ENCODE measurements around the gene TRABD2B. TPM values are rescaled to one million over a fixed set of nuclear protein-coding genes. Genes with fewer than 3 reads are reported as not detected.

Gene TRABD2B
- total RNA-seq, result 1 to 10 TPM; 2.6 to 4.3 TPM

DNA sequence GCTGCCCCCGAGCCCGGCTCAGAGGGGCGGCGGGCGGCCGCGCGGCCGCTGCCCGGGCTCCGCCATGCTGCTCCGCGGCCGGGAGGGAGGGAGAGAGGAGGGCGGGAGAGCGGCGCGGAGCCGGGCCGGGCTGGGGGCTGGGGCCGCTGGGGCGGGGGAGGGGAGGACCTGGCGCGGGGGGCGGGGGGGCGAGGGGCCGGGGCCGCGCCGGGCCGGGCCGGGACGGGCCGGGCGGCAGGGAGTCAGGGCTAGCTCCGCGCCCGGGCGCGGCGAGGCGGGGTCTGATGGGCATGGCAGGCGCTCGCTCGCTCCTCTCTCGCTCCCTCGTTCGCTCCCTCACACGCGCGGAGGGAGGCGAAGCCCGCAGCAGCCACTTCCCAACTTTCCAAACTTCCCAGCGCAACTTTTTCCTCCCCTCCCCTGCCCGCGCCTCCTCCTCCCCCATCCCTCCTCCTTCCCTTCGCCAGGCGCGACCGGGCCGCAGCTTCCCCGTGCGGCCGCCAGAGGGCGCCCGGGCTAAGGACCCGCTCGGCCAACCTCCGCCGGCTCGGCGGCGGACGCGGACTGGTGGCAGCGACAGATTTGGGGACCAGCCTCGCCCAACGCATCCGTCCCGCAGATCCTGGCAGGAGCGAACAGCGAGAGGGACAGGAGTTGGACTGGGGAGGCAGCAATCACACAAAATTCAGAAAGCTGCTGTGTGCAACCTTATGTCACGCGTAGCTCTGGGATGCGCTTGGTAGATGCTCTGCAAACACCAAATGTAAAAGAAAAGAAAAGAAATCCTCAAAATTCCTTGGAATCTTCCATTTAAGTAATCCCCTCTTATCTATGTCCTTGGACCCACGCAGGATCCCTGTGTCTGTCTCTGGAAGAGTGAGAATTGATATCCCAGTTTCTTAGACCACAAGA, at the start of gene TRABD2B:
TRABD2B (minus strand) TSS at position 97 of the 912 bp plus-strand sequence.
- Histone ChIP-seq H3K9me3 (no peaks in the 10 kb centered on the region), H3K27ac (peak within 1 kb of the TSS; percentile 72 to 89 (median 82)), H3K4me1 (peaks cover 44% of the 10 kb centered on the region), H3K4me3 (peak within 1 kb of the TSS; percentile 39 to 44), H3K27me3 (peaks cover 0 to 13% of the 10 kb centered on the region in 2 donors), H3K36me3 (replicated peaks in 1 of 2; ENCODE audit: insufficient read depth in 1 of 2, low read depth in 2 of 2) (no peaks in the 10 kb centered on the region)
- DNase-seq, result peak; percentile 75 to 86 (median 80)
- TF ChIP-seq, protein P1, sequence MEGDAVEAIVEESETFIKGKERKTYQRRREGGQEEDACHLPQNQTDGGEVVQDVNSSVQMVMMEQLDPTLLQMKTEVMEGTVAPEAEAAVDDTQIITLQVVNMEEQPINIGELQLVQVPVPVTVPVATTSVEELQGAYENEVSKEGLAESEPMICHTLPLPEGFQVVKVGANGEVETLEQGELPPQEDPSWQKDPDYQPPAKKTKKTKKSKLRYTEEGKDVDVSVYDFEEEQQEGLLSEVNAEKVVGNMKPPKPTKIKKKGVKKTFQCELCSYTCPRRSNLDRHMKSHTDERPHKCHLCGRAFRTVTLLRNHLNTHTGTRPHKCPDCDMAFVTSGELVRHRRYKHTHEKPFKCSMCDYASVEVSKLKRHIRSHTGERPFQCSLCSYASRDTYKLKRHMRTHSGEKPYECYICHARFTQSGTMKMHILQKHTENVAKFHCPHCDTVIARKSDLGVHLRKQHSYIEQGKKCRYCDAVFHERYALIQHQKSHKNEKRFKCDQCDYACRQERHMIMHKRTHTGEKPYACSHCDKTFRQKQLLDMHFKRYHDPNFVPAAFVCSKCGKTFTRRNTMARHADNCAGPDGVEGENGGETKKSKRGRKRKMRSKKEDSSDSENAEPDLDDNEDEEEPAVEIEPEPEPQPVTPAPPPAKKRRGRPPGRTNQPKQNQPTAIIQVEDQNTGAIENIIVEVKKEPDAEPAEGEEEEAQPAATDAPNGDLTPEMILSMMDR (IDR thresholded peaks at IDR 0.05), result peak; percentile 91 to 100 (median 95)
- TF ChIP-seq POLR2A (IDR thresholded peaks at IDR 0.05), result peak in 1 of 3 donors; percentile 36
- WGBS, 2 donors, result 3 to 7% methylated on average over 33 to 82 of the region's 86 CpGs
- intact Hi-C loops (cut with DNase I), result no loop called here
- ATAC-seq, result peak; percentile 81

DNA sequence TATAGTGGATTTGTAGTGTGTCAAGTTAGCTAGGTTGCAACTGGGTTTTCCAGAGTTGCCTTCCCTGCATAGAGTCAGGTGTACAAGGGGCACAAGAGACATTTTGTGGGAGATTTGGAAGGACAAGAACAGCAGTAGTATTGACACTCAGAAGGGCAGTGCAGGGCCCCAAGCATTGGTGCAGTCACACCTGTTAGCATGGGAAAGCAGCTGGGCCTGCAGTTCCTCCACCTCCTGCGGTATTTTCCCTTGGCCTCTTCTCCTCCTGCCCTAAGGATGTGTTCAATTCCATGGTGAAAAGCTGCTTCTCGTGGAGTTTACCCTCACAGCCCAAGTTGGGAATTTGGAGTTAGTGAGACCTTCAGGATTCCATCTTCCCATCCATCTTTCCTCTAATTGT, 47.1 kb upstream of the TRABD2B start:
- H3K27me3 ChIP-seq, result no peaks in the 10 kb centered on the region
- 65 to 68% methylated on average over 2 of the region's 2 CpGs for WGBS, 2 donors
- no peak overlapping the region for H3K4me3 ChIP-seq
- H3K9me3 ChIP-seq, result no peaks in the 10 kb centered on the region
- no peak for DNase-seq
- H3K27ac ChIP-seq, result no peak overlapping the region
- intact Hi-C loops (cut with DNase I), result no loop called here
- TF ChIP-seq, protein P1 (IDR thresholded peaks at IDR 0.05), result no peak
- TF ChIP-seq POLR2A (IDR thresholded peaks at IDR 0.05), result no peak
- peaks cover 9% of the 10 kb centered on the region for H3K4me1 ChIP-seq
- H3K36me3 ChIP-seq (replicated peaks in 1 of 2; ENCODE audit: insufficient read depth in 1 of 2, low read depth in 2 of 2), result no peaks in the 10 kb centered on the region
- ATAC-seq, result no peak

DNA sequence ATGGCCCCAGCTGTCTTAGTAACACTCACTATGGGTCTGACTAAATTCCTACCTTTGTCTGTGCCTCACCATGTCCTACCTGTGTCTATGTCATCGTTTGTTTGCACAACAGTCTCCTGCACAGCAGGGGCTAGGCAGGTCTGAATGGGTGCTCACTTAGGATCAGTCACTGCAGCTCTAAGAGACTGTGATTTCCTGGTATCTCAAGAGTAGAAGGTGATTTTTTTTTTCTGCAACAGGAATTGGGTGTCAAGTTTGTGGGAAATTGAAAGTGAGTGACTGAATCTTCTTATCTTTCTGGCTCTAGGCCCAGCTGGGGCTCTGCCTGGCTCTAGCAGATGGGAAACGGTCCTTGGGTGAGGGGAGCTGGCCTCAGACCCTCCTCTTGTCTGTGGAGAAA, 46.4 kb upstream of the TRABD2B start:
- no peak overlapping the region for H3K27ac ChIP-seq
- intact Hi-C loops (cut with DNase I), result no loop called here
- H3K27me3 ChIP-seq, result no peaks in the 10 kb centered on the region
- DNase-seq (no peak), ATAC-seq (no peak)
- peaks cover 10% of the 10 kb centered on the region for H3K4me1 ChIP-seq
- WGBS, 2 donors, result 17 to 24% methylated on average over 2 of the region's 2 CpGs
- no peak overlapping the region for H3K4me3 ChIP-seq
- no peaks in the 10 kb centered on the region for H3K36me3 ChIP-seq (replicated peaks in 1 of 2; ENCODE audit: insufficient read depth in 1 of 2, low read depth in 2 of 2)
- TF ChIP-seq, protein P1 (IDR thresholded peaks at IDR 0.05), result no peak
- no peak for TF ChIP-seq POLR2A (IDR thresholded peaks at IDR 0.05)
- no peaks in the 10 kb centered on the region for H3K9me3 ChIP-seq

DNA sequence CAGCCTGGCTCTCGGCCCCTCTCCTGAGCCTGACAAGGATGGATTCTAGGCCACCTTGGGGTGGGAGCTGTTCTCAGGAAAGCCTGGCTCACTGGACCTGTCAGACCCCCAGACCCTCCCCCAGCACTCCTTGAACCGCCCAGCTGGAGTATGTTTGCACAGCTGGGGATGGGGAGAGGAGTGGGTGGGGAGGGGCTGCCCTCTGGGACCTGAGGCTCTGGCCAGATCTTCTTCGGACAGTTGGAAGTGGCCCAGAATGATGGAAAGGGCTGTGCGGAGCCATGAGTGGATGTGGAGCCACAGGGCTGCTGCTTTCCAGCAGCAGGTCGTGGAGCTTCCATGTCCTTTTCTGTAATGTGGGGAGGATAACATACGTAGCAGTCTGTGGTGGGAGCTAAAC, 43.0 kb upstream of the TRABD2B start:
- ATAC-seq, result no peak
- H3K27ac ChIP-seq, result no peak overlapping the region
- peaks cover 10% of the 10 kb centered on the region for H3K4me1 ChIP-seq
- no peaks in the 10 kb centered on the region for H3K9me3 ChIP-seq
- H3K4me3 ChIP-seq, result no peak overlapping the region
- TF ChIP-seq, protein P1 (IDR thresholded peaks at IDR 0.05), result no peak
- TF ChIP-seq POLR2A (IDR thresholded peaks at IDR 0.05), result no peak
- no peak for DNase-seq
- H3K27me3 ChIP-seq, result no peaks in the 10 kb centered on the region
- H3K36me3 ChIP-seq (replicated peaks in 1 of 2; ENCODE audit: insufficient read depth in 1 of 2, low read depth in 2 of 2), result no peaks in the 10 kb centered on the region
- intact Hi-C loops (cut with DNase I), result no loop called here
- 49 to 53% methylated on average over 4 to 6 of the region's 6 CpGs for WGBS, 2 donors

Data from body of pancreas (tissue), 4 donors.